K562 (cell line): Measurements from ENCODE around the gene PITPNM3. TPM values are rescaled to one million over a fixed set of nuclear protein-coding genes. Genes with fewer than 3 reads are reported as not detected.
"Not testable (repeated sequence)": the region's sequence is repeated elsewhere in the genome, so short reads cannot be mapped to it uniquely, and the experiment has no call there.

Experiments used
- ATAC-seq: fragments of 200-7000 bp; cut with Tn5 transposase; 3 replicates; pipeline ENCODE4 v1.9.1; 2020; ENCODE audit warnings: moderate library complexity
- BruUV-seq: library from RNA; stranded (reverse); fragments of 400-500 nt; replicated peaks from 2 replicates; lab custom pipeline; 2021; lab: Mats Ljungman, UMichigan
- CTCF ChIA-PET: fragments of 300-600 bp; formaldehyde crosslinking; extraction: SDS; loops from one replicate; lab custom pipeline; 2021; ENCODE audit warnings: low intra/inter-chr PET ratio; lab: Yijun Ruan, JAX
- POLR2A ChIA-PET: fragments of 300-600, 350-650 bp; sonication (Branson Sonifier 250); formaldehyde crosslinking; extraction: SDS; loops from one replicate; lab custom pipeline; 2021; ENCODE audit warnings: antibody characterized with exemption, inconsistent platforms; lab: Yijun Ruan, JAX
- DNase-seq, 4 experiments: peaks; one replicate each; pipeline versions ENCODE4 v3.0.0 to v3.0.0-alpha.2; 2011 to 2018; ENCODE audit warnings: low spot score in 3 of 4, mixed read lengths in 3 of 4; ENCODE audit errors: extremely low read depth in 1 of 4
- FAIRE-seq: peaks from 2 replicates; lab custom pipeline; 2011; peaks lifted over from hg19 to GRCh38; lab: Jason Lieb, UNC
- H2AFZ ChIP-seq: 2 replicates; pipeline ENCODE4 v1.6.0; 2011; ENCODE audit warnings: low read depth, low read length, control low read depth, inconsistent platforms
- H3K27ac ChIP-seq: fragments of 200-600 bp; 3 replicates; pipeline ENCODE4 v1.8.0; 2011; ENCODE audit warnings: low read depth, mild to moderate bottlenecking, control low read depth, inconsistent platforms, low read length, moderate library complexity, mixed read lengths; ENCODE audit errors: extremely low read depth
- H3K27me3 ChIP-seq, 2 experiments: fragments of 300-600 bp in 1 of 2; 2 replicates in 1 of 2; 3 replicates in 1 of 2; pipeline versions ENCODE4 v1.6.0 to v1.8.0; 2011; ENCODE audit warnings: inconsistent platforms in 2 of 2, low read length in 2 of 2, mild to moderate bottlenecking in 1 of 2, mixed read lengths in 1 of 2, moderate library complexity in 1 of 2; ENCODE audit not compliant: control insufficient read depth in 2 of 2, insufficient read depth in 2 of 2
- H3K36me3 ChIP-seq: fragments of 300-600 bp; 3 replicates; pipeline ENCODE4 v1.8.0; 2011; ENCODE audit warnings: mild to moderate bottlenecking, low read length, inconsistent platforms; ENCODE audit not compliant: control insufficient read depth, insufficient read depth
- H3K4me1 ChIP-seq, 2 experiments: fragments of 200-600 bp in 1 of 2; replicated peaks in 1 of 2; 2 replicates in 1 of 2; 3 replicates in 1 of 2; pipeline versions ENCODE4 v1.5.1 to v1.8.0; 2011; ENCODE audit warnings: inconsistent platforms in 2 of 2, low read length in 2 of 2, mild to moderate bottlenecking in 1 of 2, mixed read lengths in 1 of 2, moderate library complexity in 1 of 2; ENCODE audit not compliant: control insufficient read depth in 2 of 2, insufficient read depth in 2 of 2
- H3K4me2 ChIP-seq: 2 replicates; pipeline ENCODE4 v1.6.1; 2011; ENCODE audit warnings: low read length, control low read depth, inconsistent platforms, mixed read lengths; ENCODE audit not compliant: insufficient read depth
- H3K4me3 ChIP-seq: fragments of 200-600 bp; sonication (generic), shearing (Covaris generic); 2 replicates; pipeline ENCODE4 v1.5.1; 2016; ENCODE audit warnings: control low read depth, inconsistent platforms
- H3K79me2 ChIP-seq: fragments of 200-600 bp; 3 replicates; pipeline ENCODE4 v1.8.0; 2011; ENCODE audit warnings: low read length, inconsistent platforms; ENCODE audit not compliant: control insufficient read depth, insufficient read depth
- H3K9ac ChIP-seq, 2 experiments: 2 replicates each; pipeline versions ENCODE4 v1.6.0 to v1.6.1; 2011; ENCODE audit warnings: low read depth in 2 of 2, low read length in 2 of 2, control low read depth in 1 of 2, inconsistent platforms in 1 of 2, mild to moderate bottlenecking in 1 of 2, mixed read lengths in 1 of 2; ENCODE audit not compliant: insufficient read depth in 1 of 2
- H3K9me1 ChIP-seq: one replicate; pipeline ENCODE4 v1.6.0; 2011; ENCODE audit warnings: inconsistent platforms, mild to moderate bottlenecking, low read length, moderate library complexity; ENCODE audit not compliant: control insufficient read depth, insufficient read depth
- H3K9me3 ChIP-seq: replicated peaks from 2 replicates; pipeline ENCODE4 v1.5.1; 2011; ENCODE audit warnings: low read depth, low read length, inconsistent platforms; ENCODE audit not compliant: control insufficient read depth, insufficient read depth
- H4K20me1 ChIP-seq: replicated peaks from 2 replicates; pipeline ENCODE4 v1.6.1; 2011; ENCODE audit warnings: low read length, inconsistent platforms, mixed read lengths; ENCODE audit not compliant: control insufficient read depth, insufficient read depth
- ATF6 ChIP-seq: sonication (generic); formaldehyde crosslinking; IDR thresholded peaks from 2 replicates; pipeline ENCODE4 v1.4.0; 2020; ENCODE audit warnings: mild to moderate bottlenecking, missing genetic modification reagents
- ID3 ChIP-seq, 2 experiments: fragments of 250-450 bp in 1 of 2; fragments of 450-650 bp in 1 of 2; sonication (Bioruptor Pico) in 1 of 2; IDR thresholded peaks; 2 replicates each; pipeline versions ENCODE4 v1.6.1 to v1.8.0; 2016 to 2021; ENCODE audit warnings: mild to moderate bottlenecking in 2 of 2, moderate library complexity in 2 of 2, missing compliant biosample characterization in 1 of 2, missing genetic modification characterization in 1 of 2
- MTA1 ChIP-seq: fragments of 450-650 bp; IDR thresholded peaks from 2 replicates; pipeline ENCODE4 v1.6.1; 2017; ENCODE audit warnings: borderline replicate concordance
- PCBP2 ChIP-seq: fragments of 200-400 bp; formaldehyde crosslinking; IDR thresholded peaks from 2 replicates; pipeline ENCODE4 v1.6.1; 2018; ENCODE audit warnings: low read length, low read depth, mild to moderate bottlenecking, moderate library complexity; ENCODE audit not compliant: poor library complexity, severe bottlenecking
- SRF ChIP-seq, 2 experiments: fragments of 250-450, 450-650 bp in 1 of 2; sonication (Bioruptor Pico) in 1 of 2; sonication (generic) in 1 of 2; formaldehyde crosslinking; IDR thresholded peaks; 2 replicates each; pipeline versions ENCODE4 v1.5.0 to v1.5.1; 2020 to 2022; ENCODE audit warnings: mild to moderate bottlenecking in 1 of 2, missing genetic modification reagents in 1 of 2
- THRAP3 ChIP-seq: fragments of 450-650 bp; IDR thresholded peaks from 2 replicates; pipeline ENCODE4 v1.6.1; 2016; ENCODE audit warnings: mild to moderate bottlenecking, inconsistent platforms, borderline replicate concordance
- ZBTB11 ChIP-seq, 3 experiments: fragments of 200-800 bp in 1 of 3; fragments of 250-450 bp in 1 of 3; fragments of 450-650 bp in 1 of 3; sonication (Bioruptor Pico) in 1 of 3; sonication (Bioruptor generic) in 1 of 3; formaldehyde crosslinking in 1 of 3; IDR thresholded peaks; 2 replicates each; pipeline versions ENCODE4 v1.6.1 to v1.8.0; 2016 to 2022; ENCODE audit warnings: mild to moderate bottlenecking in 2 of 3, missing genetic modification characterization in 2 of 3, missing compliant biosample characterization in 1 of 3, moderate library complexity in 1 of 3
- ZFP1 ChIP-seq: fragments of 450-650 bp; formaldehyde crosslinking; IDR thresholded peaks from 2 replicates; pipeline ENCODE4 v1.4.0; 2020; ENCODE audit warnings: mild to moderate bottlenecking, mixed read lengths
- WGBS: fragments of 100-300 bp; shearing (Covaris generic); methylation state at CpG from one replicate; pipeline ENCODE4 v1.1.6; 2016; ENCODE audit warnings: low coverage, mixed read lengths; ENCODE audit not compliant: insufficient coverage; ENCODE audit errors: missing lambda C conversion rate; 5-methylcytosine and 5-hydroxymethylcytosine counted together
- in situ Hi-C: fragments of 300-500 bp; cut with MboI; formaldehyde crosslinking; loops from 4 replicates; pipeline ENCODE4 v1.15.0; 2018; ENCODE audit warnings: inconsistent platforms, mixed read lengths
- intact Hi-C: fragments of 100-400 bp; cut with micrococcal nuclease; formaldehyde crosslinking; loops from 2 replicates; pipeline ENCODE4 v1.14.2; 2022
- polyA plus RNA-seq, 8 experiments: library from polyadenylated mRNA; depleted of rRNA in 4 of 8; stranded (reverse) in 5 of 8; unstranded in 3 of 8; fragments of >200 nt; fragmentation: Nextera tagmentation in 2 of 8; fragmentation: Illumina TruSeq in 1 of 8; extraction: Ambion mirVana in 2 of 8; extraction: Trizol in 1 of 8; gene quantifications; 2 replicates each; pipeline versions ENCODE4 v1.2.1 to v1.2.3, GENCODE V29; 2011 to 2014; ENCODE audit warnings: inconsistent platforms in 1 of 8, missing spikeins in 1 of 8
- total RNA-seq, 7 experiments: library from RNA; depleted of rRNA in 6 of 7; stranded (reverse); fragments of >200 nt in 6 of 7; fragmentation: Illumina TruSeq in 2 of 7; extraction: Trizol in 2 of 7; gene quantifications; 2 replicates each; pipeline versions ENCODE4 v1.2.1 to v1.2.3, GENCODE V29; 2011 to 2021; ENCODE audit warnings: low replicate concordance in 1 of 7

PITPNM3 gene
- total and polyA plus RNA-seq, 9 of the 15 experiments (the other 6 are each of a cell fraction or from before 2014, with no cell fraction given): 0.14 to 0.38 (median 0.22) TPM; not detected in 2

- H4K20me1 ChIP-seq, H3K9ac ChIP-seq, H3K27ac ChIP-seq, POLR2A ChIA-PET, H2AFZ ChIP-seq, CTCF ChIA-PET, DNase-seq, BruUV-seq, H3K27me3 ChIP-seq, ATAC-seq, H3K4me1 ChIP-seq, FAIRE-seq, in situ Hi-C loops, H3K4me2 ChIP-seq, H3K9me3 ChIP-seq, intact Hi-C loops, H3K4me3 ChIP-seq, H3K9me1 ChIP-seq, H3K79me2 ChIP-seq: not testable (repeated sequence)
- peaks cover 50% of the 10 kb centered on the region for H3K36me3 ChIP-seq
- 97% methylated on average over 9 of the region's 14 CpGs for WGBS
Observed at GRCh38 chr17:6593371-6593770, 37.0 kb upstream of the PITPNM3 start.

- in situ Hi-C loops (no loop called here), intact Hi-C loops (no loop called here)
- no peaks in the 10 kb centered on the region for H3K9me3 ChIP-seq
- WGBS: 83% methylated on average over 6 of the region's 6 CpGs
- no peaks in the 10 kb centered on the region for H3K79me2 ChIP-seq
- H3K36me3 ChIP-seq: peaks cover 62% of the 10 kb centered on the region
- no peaks in the 10 kb centered on the region for H3K4me1 ChIP-seq
- H2AFZ ChIP-seq: no peak overlapping the region
- no peak overlapping the region for H3K4me3 ChIP-seq
- DNase-seq: no peak
- H3K4me2 ChIP-seq: no peak overlapping the region
- no TSS peak for BruUV-seq
- ChIA-PET CTCF (no interaction called here), POLR2A (no interaction called here)
- no peaks in the 10 kb centered on the region for H4K20me1 ChIP-seq
- ATAC-seq: no peak
- H3K9me1 ChIP-seq: no peaks in the 10 kb centered on the region
- FAIRE-seq: no peak
- no peak overlapping the region for H3K27ac ChIP-seq
- no peak overlapping the region for H3K9ac ChIP-seq
- no peaks in the 10 kb centered on the region for H3K27me3 ChIP-seq
- TF ChIP-seq ZFP1 (CRISPR knock-in tag): no peak
- no peak for TF ChIP-seq THRAP3
- TF ChIP-seq ID3 (CRISPR knock-in tag; IDR thresholded peaks at IDR 0.05): no peak
- TF ChIP-seq ID3 (tag; IDR thresholded peaks at IDR 0.05): no peak
- TF ChIP-seq SRF (CRISPR knock-in tag; IDR thresholded peaks at IDR 0.05): no peak
- TF ChIP-seq PCBP2: no peak
- no peak for TF ChIP-seq ATF6 (CRISPR knock-in tag)
- TF ChIP-seq ZBTB11 (CRISPR knock-in tag; IDR thresholded peaks at IDR 0.05): no peak
- TF ChIP-seq MTA1: no peak
Observed at GRCh38 chr17:6592173-6592572, 35.8 kb upstream of the PITPNM3 start.
